ENCODE measurements around the gene CD2.

DNA sequence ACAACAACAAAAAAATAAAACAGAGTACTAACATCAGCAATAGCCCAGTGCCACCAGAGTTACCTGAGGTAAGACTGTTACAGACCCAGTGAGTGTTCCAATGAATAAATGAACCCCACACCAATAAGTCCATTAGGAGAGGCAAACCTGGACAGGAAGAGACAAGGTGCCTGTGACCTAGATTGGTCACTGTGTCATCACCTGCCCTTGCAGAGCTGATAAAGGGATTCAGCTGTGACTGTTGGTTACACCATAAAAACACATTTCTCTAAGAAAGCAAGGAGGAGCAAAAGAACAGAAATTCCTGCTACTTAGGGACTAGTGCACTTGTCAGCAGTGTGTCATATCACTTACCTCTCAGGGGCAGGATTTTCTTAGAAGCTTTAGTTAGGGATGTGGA is 37.5 kb downstream of the CD2 start:
- TF ChIP-seq, protein P1, sequence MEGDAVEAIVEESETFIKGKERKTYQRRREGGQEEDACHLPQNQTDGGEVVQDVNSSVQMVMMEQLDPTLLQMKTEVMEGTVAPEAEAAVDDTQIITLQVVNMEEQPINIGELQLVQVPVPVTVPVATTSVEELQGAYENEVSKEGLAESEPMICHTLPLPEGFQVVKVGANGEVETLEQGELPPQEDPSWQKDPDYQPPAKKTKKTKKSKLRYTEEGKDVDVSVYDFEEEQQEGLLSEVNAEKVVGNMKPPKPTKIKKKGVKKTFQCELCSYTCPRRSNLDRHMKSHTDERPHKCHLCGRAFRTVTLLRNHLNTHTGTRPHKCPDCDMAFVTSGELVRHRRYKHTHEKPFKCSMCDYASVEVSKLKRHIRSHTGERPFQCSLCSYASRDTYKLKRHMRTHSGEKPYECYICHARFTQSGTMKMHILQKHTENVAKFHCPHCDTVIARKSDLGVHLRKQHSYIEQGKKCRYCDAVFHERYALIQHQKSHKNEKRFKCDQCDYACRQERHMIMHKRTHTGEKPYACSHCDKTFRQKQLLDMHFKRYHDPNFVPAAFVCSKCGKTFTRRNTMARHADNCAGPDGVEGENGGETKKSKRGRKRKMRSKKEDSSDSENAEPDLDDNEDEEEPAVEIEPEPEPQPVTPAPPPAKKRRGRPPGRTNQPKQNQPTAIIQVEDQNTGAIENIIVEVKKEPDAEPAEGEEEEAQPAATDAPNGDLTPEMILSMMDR (IDR thresholded peaks at IDR 0.05) = no peak
- no peak for TF ChIP-seq POLR2A (IDR thresholded peaks at IDR 0.05)

All from body of pancreas (tissue), 4 donors.